HepG2 (cell line): ENCODE data around the gene ZNF503. TPM values are rescaled to one million over a fixed set of nuclear protein-coding genes. Genes with fewer than 3 reads are reported as not detected.

Experiments used
- ATAC-seq: fragments of 200-7000 bp; cut with Tn5 transposase; 3 replicates; pipeline ENCODE4 v1.9.1; 2020; ENCODE audit warnings: mild to moderate bottlenecking, moderate library complexity
- BruUV-seq: library from RNA; stranded (reverse); fragments of 400-500 nt; replicated peaks from 2 replicates; lab custom pipeline; 2021; lab: Mats Ljungman, UMichigan
- CTCF ChIA-PET: fragments of 300-600 bp; formaldehyde crosslinking; extraction: SDS; loops from one replicate; lab custom pipeline; 2021; ENCODE audit warnings: low total read pairs, inconsistent platforms, low intra/inter-chr PET ratio; lab: Yijun Ruan, JAX
- POLR2A ChIA-PET: fragments of 350-600 bp; sonication (Branson Sonifier 250); formaldehyde crosslinking; loops from one replicate; lab custom pipeline; 2020; ENCODE audit warnings: antibody characterized with exemption, inconsistent platforms; lab: Yijun Ruan, JAX
- DNase-seq: peaks from one replicate; pipeline ENCODE4 v3.0.0-alpha.2; 2015; ENCODE audit warnings: low spot score
- FAIRE-seq: peaks from 3 replicates; lab custom pipeline; 2011; peaks lifted over from hg19 to GRCh38; lab: Jason Lieb, UNC
- H2AFZ ChIP-seq: one replicate; pipeline ENCODE4 v1.6.1; 2011; ENCODE audit warnings: low read length, inconsistent platforms
- H3K27ac ChIP-seq: fragments of 300-600 bp; 3 replicates; pipeline ENCODE4 v1.8.0; 2011; ENCODE audit warnings: mixed run types, mild to moderate bottlenecking, mixed read lengths, low read length, inconsistent platforms; ENCODE audit not compliant: insufficient read depth; ENCODE audit errors: extremely low read length
- H3K27me3 ChIP-seq, 2 experiments: fragments of 200-600 bp in 1 of 2; 2 replicates in 1 of 2; 3 replicates in 1 of 2; pipeline versions ENCODE4 v1.6.0 to v1.8.0; 2011; ENCODE audit warnings: low read length in 2 of 2, mild to moderate bottlenecking in 2 of 2, moderate library complexity in 2 of 2, inconsistent platforms in 1 of 2; ENCODE audit not compliant: insufficient read depth in 2 of 2, control insufficient read depth in 1 of 2
- H3K36me3 ChIP-seq, 2 experiments: fragments of 200-600 bp in 1 of 2; replicated peaks in 1 of 2; 2 replicates in 1 of 2; 3 replicates in 1 of 2; pipeline versions ENCODE4 v1.5.1 to v1.8.0; 2011; ENCODE audit warnings: low read length in 2 of 2, inconsistent platforms in 1 of 2; ENCODE audit not compliant: insufficient read depth in 2 of 2, control insufficient read depth in 1 of 2
- H3K4me1 ChIP-seq: 2 replicates; pipeline ENCODE4 v1.5.1; 2012; ENCODE audit warnings: low read length, inconsistent platforms; ENCODE audit not compliant: insufficient read depth
- H3K4me2 ChIP-seq: 2 replicates; pipeline ENCODE4 v1.6.0; 2011; ENCODE audit warnings: low read depth, low read length, inconsistent platforms
- H3K4me3 ChIP-seq, 3 experiments: fragments of 200-600 bp in 1 of 3; sonication (generic), shearing (Covaris generic) in 1 of 3; replicated peaks in 1 of 3; 2 replicates each; pipeline ENCODE4 v1.5.1; 2011 to 2016; ENCODE audit warnings: low read length in 3 of 3, inconsistent platforms in 2 of 3, low read depth in 2 of 3, mild to moderate bottlenecking in 2 of 3, control low read depth in 1 of 3, mixed read lengths in 1 of 3; ENCODE audit not compliant: insufficient read depth in 1 of 3
- H3K79me2 ChIP-seq: one replicate; pipeline ENCODE4 v1.6.1; 2011; ENCODE audit warnings: low read length, inconsistent platforms; ENCODE audit not compliant: insufficient read depth
- H3K9ac ChIP-seq: 2 replicates; pipeline ENCODE4 v1.6.0; 2011; ENCODE audit warnings: mild to moderate bottlenecking, low read depth, low read length, inconsistent platforms; ENCODE audit not compliant: insufficient read depth
- H3K9me3 ChIP-seq: 2 replicates; pipeline ENCODE4 v1.5.1; 2012; ENCODE audit warnings: mild to moderate bottlenecking, low read length
- H4K20me1 ChIP-seq: 2 replicates; pipeline ENCODE4 v1.6.0; 2011; ENCODE audit warnings: inconsistent platforms, mild to moderate bottlenecking, low read length, moderate library complexity; ENCODE audit not compliant: insufficient read depth
- CCDC6 ChIP-seq: sonication (generic); formaldehyde crosslinking; IDR thresholded peaks from 2 replicates; pipeline ENCODE4 v1.8.1; 2022; ENCODE audit warnings: mild to moderate bottlenecking, missing genetic modification reagents, moderate library complexity
- KLF9 ChIP-seq: IDR thresholded peaks from 2 replicates; pipeline ENCODE4 v1.6.1; 2016; ENCODE audit warnings: low read depth
- MAFF ChIP-seq: IDR thresholded peaks from 2 replicates; pipeline ENCODE4 v1.6.1; 2011; ENCODE audit warnings: low read depth, low read length, improper control_type of control experiment
- MIER2 ChIP-seq: IDR thresholded peaks from 2 replicates; pipeline ENCODE4 v1.6.1; 2016; ENCODE audit warnings: missing biosample characterization, missing genetic modification reagents
- THRA ChIP-seq: sonication (generic); formaldehyde crosslinking; IDR thresholded peaks from 2 replicates; pipeline ENCODE4 v1.4.0; 2020; ENCODE audit warnings: missing genetic modification reagents, borderline replicate concordance
- ZBTB37 ChIP-seq: sonication (generic); formaldehyde crosslinking; IDR thresholded peaks from 2 replicates; pipeline ENCODE4 v1.4.0; 2020; ENCODE audit warnings: mild to moderate bottlenecking, missing genetic modification reagents
- ZFP36 ChIP-seq: fragments of 150-350 bp; IDR thresholded peaks from 2 replicates; pipeline ENCODE4 v1.6.1; 2018; ENCODE audit warnings: borderline replicate concordance, low read length, low read depth; ENCODE audit not compliant: partially characterized antibody
- ZFP36L2 ChIP-seq: sonication (generic); formaldehyde crosslinking; IDR thresholded peaks from 2 replicates; pipeline ENCODE4 v1.4.0; 2020; ENCODE audit warnings: missing genetic modification reagents
- ZNF180 ChIP-seq: sonication (generic); formaldehyde crosslinking; IDR thresholded peaks from 2 replicates; pipeline ENCODE4 v1.4.0; 2020; ENCODE audit warnings: low read depth, missing genetic modification reagents, borderline replicate concordance
- ZNF576 ChIP-seq: sonication (generic); formaldehyde crosslinking; IDR thresholded peaks from 2 replicates; pipeline ENCODE4 v1.4.0; 2020; ENCODE audit warnings: mild to moderate bottlenecking, missing genetic modification reagents
- ZNF605 ChIP-seq: sonication (generic); formaldehyde crosslinking; IDR thresholded peaks from 2 replicates; pipeline ENCODE4 v1.8.0; 2022; ENCODE audit warnings: mild to moderate bottlenecking, missing genetic modification reagents
- ZNF670 ChIP-seq: sonication (generic); formaldehyde crosslinking; IDR thresholded peaks from 2 replicates; pipeline ENCODE4 v1.8.0; 2022; ENCODE audit warnings: mild to moderate bottlenecking, missing genetic modification reagents, borderline replicate concordance
- ZNF747 ChIP-seq: sonication (generic); formaldehyde crosslinking; IDR thresholded peaks from 2 replicates; pipeline ENCODE4 v1.8.1; 2023; ENCODE audit warnings: missing genetic modification reagents, mild to moderate bottlenecking, borderline replicate concordance
- WGBS: methylation state at CpG from one replicate; pipeline ENCODE4 v1.1.6; 2017; ENCODE audit warnings: low lambda C conversion rate; 5-methylcytosine and 5-hydroxymethylcytosine counted together
- in situ Hi-C: cut with HindIII; loops from 2 replicates; pipeline ENCODE4 v1.10.0; 2017; ENCODE audit warnings: low pct_unique_long_range_greater_than_20kb; ENCODE audit not compliant: extremely low pct_ligation_motif_present
- intact Hi-C: fragments of 100-400 bp; cut with micrococcal nuclease; formaldehyde crosslinking; loops from one replicate; pipeline ENCODE4 v1.10.0; 2022; ENCODE audit not compliant: unreplicated experiment
- polyA plus RNA-seq, 8 experiments: library from polyadenylated mRNA; depleted of rRNA in 3 of 8; stranded (reverse) in 7 of 8; unstranded in 1 of 8; fragments of >200 nt; fragmentation: Illumina TruSeq in 4 of 8; extraction: Trizol in 4 of 8; gene quantifications; 2 replicates each; pipeline versions ENCODE4 v1.2.1 to v1.2.3, GENCODE V29; 2011 to 2016; ENCODE audit warnings: low read depth in 4 of 8, missing spikeins in 1 of 8, mixed read lengths in 1 of 8; ENCODE audit not compliant: insufficient read depth in 1 of 8
- total RNA-seq, 5 experiments: library from RNA; depleted of rRNA; stranded (reverse); fragments of >200 nt; fragmentation: Illumina TruSeq; extraction: Trizol; gene quantifications; 2 replicates each; pipeline ENCODE4 v1.2.3, GENCODE V29; 2016; ENCODE audit warnings: low read depth in 1 of 5

ZNF503 gene
- total and polyA plus RNA-seq, 2 of the 13 experiments (the other 11 are each of a cell fraction or from before 2014, with no cell fraction given), result 2.7 to 8.3 TPM

GRCh38 chr10:75390178-75390577, 11.4 kb downstream of the ZNF503 start (continued):
- TF ChIP-seq THRA (no peak), KLF9 (CRISPR knock-in tag) (no peak), ZNF180 (CRISPR knock-in tag) (no peak), ZNF670 (no peak), ZBTB37 (CRISPR knock-in tag) (no peak)

- FAIRE-seq (no peak), DNase-seq (no peak), ATAC-seq (no peak)
- Histone ChIP-seq H3K27ac (no peak overlapping the region), H3K4me2 (no peak overlapping the region), H2AFZ (no peak overlapping the region), H3K4me1 (no peaks in the 10 kb centered on the region), H3K9ac (no peak overlapping the region), H3K36me3 (no peaks in the 10 kb centered on the region), H3K9me3 (no peaks in the 10 kb centered on the region), H3K27me3 (no peaks in the 10 kb centered on the region), H3K79me2 (no peaks in the 10 kb centered on the region), H4K20me1 (no peaks in the 10 kb centered on the region)
- CTCF ChIA-PET, result no interaction called here
- POLR2A ChIA-PET, result no interaction called here
- in situ Hi-C loops (loop anchor here (10.0 kb wide), 1 partner anchor 917 kb away; no protein-coding TSS in a partner anchor), intact Hi-C loops (no loop called here)
- whole genome bisulfite sequencing, result 46% methylated on average over 3 of the region's 3 CpGs
- TF ChIP-seq ZFP36 (no peak), MAFF (no peak), ZNF605 (no peak), ZFP36L2 (CRISPR knock-in tag) (no peak), CCDC6 (CRISPR knock-in tag) (no peak), ZNF576 (CRISPR knock-in tag) (no peak), MIER2 (CRISPR knock-in tag) (no peak), ZNF747 (CRISPR knock-in tag) (no peak)
- TF ChIP-seq, all 625 proteins: peak for 0
- no TSS peak for BruUV-seq
- no peak overlapping the region for H3K4me3 ChIP-seq
Measured at GRCh38 chr10:75388082-75388481, 13.5 kb downstream of the ZNF503 start.
